ENCODE data around the gene AP5B1. TPM values are rescaled to one million over a fixed set of nuclear protein-coding genes. Genes with fewer than 3 reads are reported as not detected.

Gene AP5B1
- total and polyA plus RNA-seq, 2 donors from 2014 or later, result 6.3 to 18.3 TPM

DNA sequence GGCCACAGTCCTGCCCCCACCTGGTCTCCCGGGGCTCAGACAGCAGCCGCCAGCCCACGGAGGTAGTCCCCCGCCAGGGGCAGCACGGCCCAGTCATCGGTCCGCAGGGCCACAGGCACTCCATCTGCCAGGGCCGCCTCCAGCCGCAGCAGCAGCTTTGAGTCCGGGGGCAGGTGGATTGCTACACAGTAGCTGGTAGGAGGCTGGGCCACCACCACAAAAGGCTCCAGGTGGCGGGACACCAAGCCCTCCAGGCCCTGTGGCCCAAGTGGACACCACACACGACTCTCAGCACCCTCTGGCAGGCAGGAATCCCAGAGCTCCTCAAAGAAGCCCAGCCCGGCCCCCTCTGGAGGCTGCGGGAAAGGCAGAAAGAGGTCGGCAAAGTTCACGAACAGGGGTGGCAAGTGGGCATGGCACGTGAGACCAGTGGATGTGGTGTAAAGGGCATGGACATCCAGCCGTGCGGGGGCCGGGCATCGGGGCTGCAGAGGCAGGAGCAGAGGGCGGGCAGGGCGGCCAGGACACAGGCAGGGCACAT is 2.9 kb downstream of the AP5B1 start:
- FAIRE-seq (no peak), DNase-seq (peak in 1 of 5 donors; percentile 71)
- Histone ChIP-seq H3K27ac (ENCODE audit: low read depth in 2 of 2, low read length in 2 of 2) (no peak overlapping the region), H3K9me3 (ENCODE audit: control insufficient read depth in 2 of 3, insufficient read depth in 1 of 3, low read length in 3 of 3) (no peaks in the 10 kb centered on the region), H3K27me3 (ENCODE audit: control insufficient read depth, insufficient read depth, low read length) (no peaks in the 10 kb centered on the region), H3K4me1 (ENCODE audit: control insufficient read depth in 2 of 3, insufficient read depth in 2 of 3, low read depth in 1 of 3, low read length in 3 of 3) (peaks cover 0 to 24% (median 4%) of the 10 kb centered on the region in 3 donors), H3K36me3 (ENCODE audit: control insufficient read depth in 2 of 3, insufficient read depth in 3 of 3, low read length in 3 of 3) (peaks cover 0 to 2% (median 0%) of the 10 kb centered on the region in 3 donors), H3K4me3 (ENCODE audit: low read length in 3 of 3) (no peak overlapping the region), H3K9ac (ENCODE audit: low read length in 3 of 3) (no peak overlapping the region)
- TF ChIP-seq, protein P1, sequence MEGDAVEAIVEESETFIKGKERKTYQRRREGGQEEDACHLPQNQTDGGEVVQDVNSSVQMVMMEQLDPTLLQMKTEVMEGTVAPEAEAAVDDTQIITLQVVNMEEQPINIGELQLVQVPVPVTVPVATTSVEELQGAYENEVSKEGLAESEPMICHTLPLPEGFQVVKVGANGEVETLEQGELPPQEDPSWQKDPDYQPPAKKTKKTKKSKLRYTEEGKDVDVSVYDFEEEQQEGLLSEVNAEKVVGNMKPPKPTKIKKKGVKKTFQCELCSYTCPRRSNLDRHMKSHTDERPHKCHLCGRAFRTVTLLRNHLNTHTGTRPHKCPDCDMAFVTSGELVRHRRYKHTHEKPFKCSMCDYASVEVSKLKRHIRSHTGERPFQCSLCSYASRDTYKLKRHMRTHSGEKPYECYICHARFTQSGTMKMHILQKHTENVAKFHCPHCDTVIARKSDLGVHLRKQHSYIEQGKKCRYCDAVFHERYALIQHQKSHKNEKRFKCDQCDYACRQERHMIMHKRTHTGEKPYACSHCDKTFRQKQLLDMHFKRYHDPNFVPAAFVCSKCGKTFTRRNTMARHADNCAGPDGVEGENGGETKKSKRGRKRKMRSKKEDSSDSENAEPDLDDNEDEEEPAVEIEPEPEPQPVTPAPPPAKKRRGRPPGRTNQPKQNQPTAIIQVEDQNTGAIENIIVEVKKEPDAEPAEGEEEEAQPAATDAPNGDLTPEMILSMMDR (IDR thresholded peaks at IDR 0.05; ENCODE audit: borderline replicate concordance, extremely low read depth, insufficient read depth), result no peak
- intact Hi-C loops (cut with DNase I), result no loop called here

DNA sequence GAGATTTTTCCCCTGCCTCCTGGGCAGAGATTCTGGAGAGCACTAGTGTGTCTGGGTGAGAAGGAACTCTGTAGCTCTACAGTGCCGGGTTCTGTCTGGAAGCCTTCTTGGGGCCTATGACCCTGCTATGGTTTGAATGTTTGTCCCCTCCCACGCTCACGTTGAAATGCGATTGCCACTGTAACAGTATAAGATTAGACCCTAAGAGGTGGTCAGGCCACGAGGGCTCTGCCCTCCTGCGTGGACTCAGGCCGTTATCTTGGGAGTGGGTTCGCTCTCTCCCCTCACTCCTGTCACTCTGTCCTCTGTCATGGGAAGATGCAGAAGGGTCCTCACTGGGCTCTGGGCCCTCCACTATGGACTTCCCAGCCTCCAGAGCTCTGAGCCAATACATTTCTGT is 3.5 kb downstream of the AP5B1 start:
- FAIRE-seq, result no peak
- TF ChIP-seq, protein P1 (IDR thresholded peaks at IDR 0.05; ENCODE audit: borderline replicate concordance, extremely low read depth, insufficient read depth), result no peak
- Histone ChIP-seq H3K27ac (ENCODE audit: low read depth in 2 of 2, low read length in 2 of 2) (no peak overlapping the region), H3K9me3 (ENCODE audit: control insufficient read depth in 2 of 3, insufficient read depth in 1 of 3, low read length in 3 of 3) (no peaks in the 10 kb centered on the region), H3K9ac (ENCODE audit: low read length in 3 of 3) (no peak overlapping the region), H3K27me3 (ENCODE audit: control insufficient read depth, insufficient read depth, low read length) (no peaks in the 10 kb centered on the region), H3K4me3 (ENCODE audit: low read length in 3 of 3) (no peak overlapping the region), H3K4me1 (ENCODE audit: control insufficient read depth in 2 of 3, insufficient read depth in 2 of 3, low read depth in 1 of 3, low read length in 3 of 3) (peaks cover 0 to 22% (median 4%) of the 10 kb centered on the region in 3 donors), H3K36me3 (ENCODE audit: control insufficient read depth in 2 of 3, insufficient read depth in 3 of 3, low read length in 3 of 3) (peaks cover 0 to 2% (median 0%) of the 10 kb centered on the region in 3 donors)
- no peak for DNase-seq
- intact Hi-C loops (cut with DNase I), result no loop called here

DNA sequence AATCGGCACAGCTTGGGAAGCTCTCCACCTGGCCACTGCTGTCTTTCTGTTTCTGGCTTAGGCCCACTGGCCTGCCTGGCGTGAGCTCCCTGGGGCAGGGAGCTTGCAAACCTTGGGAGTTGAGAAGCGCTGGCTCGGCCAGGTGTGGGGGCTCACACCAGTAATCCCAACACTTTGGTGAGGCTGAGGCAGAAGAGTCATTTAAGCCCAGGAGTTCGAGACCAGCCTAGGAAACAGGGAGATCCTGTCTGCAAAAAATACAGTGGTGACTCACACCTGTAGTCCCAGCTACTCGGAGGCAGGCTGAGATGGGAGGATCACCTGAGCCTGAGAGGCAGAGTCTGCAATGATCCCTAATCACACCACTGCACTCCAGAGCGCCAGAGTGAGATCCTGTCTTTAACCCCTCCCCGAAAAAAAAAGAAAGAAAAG is 4.0 kb downstream of the AP5B1 start:
- Histone ChIP-seq H3K27me3 (ENCODE audit: control insufficient read depth, insufficient read depth, low read length) (no peaks in the 10 kb centered on the region), H3K4me1 (ENCODE audit: control insufficient read depth in 2 of 3, insufficient read depth in 2 of 3, low read depth in 1 of 3, low read length in 3 of 3) (peaks cover 0 to 22% (median 4%) of the 10 kb centered on the region in 3 donors), H3K36me3 (ENCODE audit: control insufficient read depth in 2 of 3, insufficient read depth in 3 of 3, low read length in 3 of 3) (peaks cover 0 to 2% (median 0%) of the 10 kb centered on the region in 3 donors), H3K9ac (ENCODE audit: low read length in 3 of 3) (no peak overlapping the region), H3K4me3 (ENCODE audit: low read length in 3 of 3) (no peak overlapping the region), H3K27ac (ENCODE audit: low read depth in 2 of 2, low read length in 2 of 2) (peak overlapping the region in 1 of 2 donors; percentile 37), H3K9me3 (ENCODE audit: control insufficient read depth in 2 of 3, insufficient read depth in 1 of 3, low read length in 3 of 3) (no peaks in the 10 kb centered on the region)
- FAIRE-seq, result no peak
- no peak for DNase-seq
- TF ChIP-seq, protein P1 (IDR thresholded peaks at IDR 0.05; ENCODE audit: borderline replicate concordance, extremely low read depth, insufficient read depth), result no peak
- intact Hi-C loops (cut with DNase I), result no loop called here
